ENCODE data around the gene CFAP210. TPM values are rescaled to one million over a fixed set of nuclear protein-coding genes. Genes with fewer than 3 reads are reported as not detected.
A peak's percentile ranks its signal among the peaks of the same experiment; 100 is the strongest.

CFAP210 gene
- total and polyA plus RNA-seq, 4 donors: 0.02 to 0.42 (median 0.21) TPM

DNA sequence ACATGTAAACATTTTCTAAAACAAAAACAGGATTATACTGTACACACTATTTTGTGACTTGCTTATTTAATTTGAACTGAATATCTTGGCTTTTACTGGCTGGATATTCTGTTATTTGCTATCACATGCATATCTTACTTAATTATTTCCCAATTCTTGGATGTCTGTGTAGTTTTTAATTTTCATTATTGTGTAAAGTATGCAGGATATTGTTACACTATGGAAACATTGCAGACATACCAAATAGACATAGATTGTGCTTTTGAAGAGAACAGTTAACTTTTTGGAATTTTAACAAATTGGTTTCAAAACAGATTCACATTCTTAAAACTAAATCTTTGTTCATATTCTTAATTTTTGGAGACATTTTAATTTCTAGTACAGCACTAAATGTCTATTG lies 2.2 kb upstream of the CFAP210 start:
- TF ChIP-seq RXRA (IDR thresholded peaks at IDR 0.05) (no peak), JUND (IDR thresholded peaks at IDR 0.05) (no peak), RAD21 (IDR thresholded peaks at IDR 0.05) (no peak), NR2F2 (IDR thresholded peaks at IDR 0.05) (no peak), YY1 (IDR thresholded peaks at IDR 0.05) (no peak), HNF4A (conservative IDR thresholded peaks at IDR 0.05) (no peak)
- TF ChIP-seq, protein P1, sequence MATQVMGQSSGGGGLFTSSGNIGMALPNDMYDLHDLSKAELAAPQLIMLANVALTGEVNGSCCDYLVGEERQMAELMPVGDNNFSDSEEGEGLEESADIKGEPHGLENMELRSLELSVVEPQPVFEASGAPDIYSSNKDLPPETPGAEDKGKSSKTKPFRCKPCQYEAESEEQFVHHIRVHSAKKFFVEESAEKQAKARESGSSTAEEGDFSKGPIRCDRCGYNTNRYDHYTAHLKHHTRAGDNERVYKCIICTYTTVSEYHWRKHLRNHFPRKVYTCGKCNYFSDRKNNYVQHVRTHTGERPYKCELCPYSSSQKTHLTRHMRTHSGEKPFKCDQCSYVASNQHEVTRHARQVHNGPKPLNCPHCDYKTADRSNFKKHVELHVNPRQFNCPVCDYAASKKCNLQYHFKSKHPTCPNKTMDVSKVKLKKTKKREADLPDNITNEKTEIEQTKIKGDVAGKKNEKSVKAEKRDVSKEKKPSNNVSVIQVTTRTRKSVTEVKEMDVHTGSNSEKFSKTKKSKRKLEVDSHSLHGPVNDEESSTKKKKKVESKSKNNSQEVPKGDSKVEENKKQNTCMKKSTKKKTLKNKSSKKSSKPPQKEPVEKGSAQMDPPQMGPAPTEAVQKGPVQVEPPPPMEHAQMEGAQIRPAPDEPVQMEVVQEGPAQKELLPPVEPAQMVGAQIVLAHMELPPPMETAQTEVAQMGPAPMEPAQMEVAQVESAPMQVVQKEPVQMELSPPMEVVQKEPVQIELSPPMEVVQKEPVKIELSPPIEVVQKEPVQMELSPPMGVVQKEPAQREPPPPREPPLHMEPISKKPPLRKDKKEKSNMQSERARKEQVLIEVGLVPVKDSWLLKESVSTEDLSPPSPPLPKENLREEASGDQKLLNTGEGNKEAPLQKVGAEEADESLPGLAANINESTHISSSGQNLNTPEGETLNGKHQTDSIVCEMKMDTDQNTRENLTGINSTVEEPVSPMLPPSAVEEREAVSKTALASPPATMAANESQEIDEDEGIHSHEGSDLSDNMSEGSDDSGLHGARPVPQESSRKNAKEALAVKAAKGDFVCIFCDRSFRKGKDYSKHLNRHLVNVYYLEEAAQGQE (IDR thresholded peaks at IDR 0.05): no peak
- TF ChIP-seq, protein P2, sequence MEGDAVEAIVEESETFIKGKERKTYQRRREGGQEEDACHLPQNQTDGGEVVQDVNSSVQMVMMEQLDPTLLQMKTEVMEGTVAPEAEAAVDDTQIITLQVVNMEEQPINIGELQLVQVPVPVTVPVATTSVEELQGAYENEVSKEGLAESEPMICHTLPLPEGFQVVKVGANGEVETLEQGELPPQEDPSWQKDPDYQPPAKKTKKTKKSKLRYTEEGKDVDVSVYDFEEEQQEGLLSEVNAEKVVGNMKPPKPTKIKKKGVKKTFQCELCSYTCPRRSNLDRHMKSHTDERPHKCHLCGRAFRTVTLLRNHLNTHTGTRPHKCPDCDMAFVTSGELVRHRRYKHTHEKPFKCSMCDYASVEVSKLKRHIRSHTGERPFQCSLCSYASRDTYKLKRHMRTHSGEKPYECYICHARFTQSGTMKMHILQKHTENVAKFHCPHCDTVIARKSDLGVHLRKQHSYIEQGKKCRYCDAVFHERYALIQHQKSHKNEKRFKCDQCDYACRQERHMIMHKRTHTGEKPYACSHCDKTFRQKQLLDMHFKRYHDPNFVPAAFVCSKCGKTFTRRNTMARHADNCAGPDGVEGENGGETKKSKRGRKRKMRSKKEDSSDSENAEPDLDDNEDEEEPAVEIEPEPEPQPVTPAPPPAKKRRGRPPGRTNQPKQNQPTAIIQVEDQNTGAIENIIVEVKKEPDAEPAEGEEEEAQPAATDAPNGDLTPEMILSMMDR (IDR thresholded peaks at IDR 0.05; ENCODE audit: low read depth, low read length, missing input control): no peak
- TF ChIP-seq, protein P3, sequence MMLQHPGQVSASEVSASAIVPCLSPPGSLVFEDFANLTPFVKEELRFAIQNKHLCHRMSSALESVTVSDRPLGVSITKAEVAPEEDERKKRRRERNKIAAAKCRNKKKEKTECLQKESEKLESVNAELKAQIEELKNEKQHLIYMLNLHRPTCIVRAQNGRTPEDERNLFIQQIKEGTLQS (IDR thresholded peaks at IDR 0.05): no peak
- TF ChIP-seq, protein P4, sequence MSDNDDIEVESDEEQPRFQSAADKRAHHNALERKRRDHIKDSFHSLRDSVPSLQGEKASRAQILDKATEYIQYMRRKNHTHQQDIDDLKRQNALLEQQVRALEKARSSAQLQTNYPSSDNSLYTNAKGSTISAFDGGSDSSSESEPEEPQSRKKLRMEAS (IDR thresholded peaks at IDR 0.05): no peak
- Histone ChIP-seq H3K27me3 (ENCODE audit: control insufficient read depth in 4 of 4, insufficient read depth in 4 of 4, low read length in 3 of 4) (no peaks in the 10 kb centered on the region), H3K9ac (ENCODE audit: low read depth in 1 of 2, low read length in 2 of 2) (no peak overlapping the region), H3K4me1 (ENCODE audit: control insufficient read depth in 4 of 4, insufficient read depth in 4 of 4, low read length in 3 of 4) (peaks cover 4 to 18% (median 13%) of the 10 kb centered on the region in 4 donors), H3K4me3 (ENCODE audit: low read depth in 1 of 3, low read length in 3 of 3) (no peak overlapping the region), H3K27ac (ENCODE audit: low read depth in 1 of 2, low read length in 2 of 2) (no peak overlapping the region), H3K36me3 (ENCODE audit: control insufficient read depth in 4 of 4, insufficient read depth in 3 of 4, low read depth in 1 of 4, low read length in 3 of 4) (peaks cover 0 to 1% (median 0%) of the 10 kb centered on the region in 4 donors), H3K9me3 (ENCODE audit: control insufficient read depth in 4 of 4, low read length in 3 of 4) (no peaks in the 10 kb centered on the region)
- no peak for DNase-seq (ENCODE audit: low spot score)

DNA sequence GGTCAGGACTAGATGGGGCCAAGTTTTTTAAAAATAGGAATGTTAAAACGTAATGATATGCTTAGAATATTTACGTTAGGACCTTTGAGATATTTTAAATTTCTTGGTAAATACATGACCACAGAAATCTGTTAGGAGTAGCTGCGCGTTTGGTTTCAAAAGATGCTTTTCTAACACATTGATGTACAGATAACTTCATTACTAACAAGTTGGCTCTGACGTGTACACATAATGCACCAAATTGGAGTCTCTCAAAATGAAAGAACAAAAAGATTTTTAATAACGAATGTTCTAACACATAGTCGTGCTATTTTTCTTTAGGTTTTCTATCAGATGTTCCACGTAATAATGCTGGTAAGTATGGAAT lies 672 bp upstream of the CFAP210 start:
- Histone ChIP-seq H3K36me3 (ENCODE audit: control insufficient read depth in 4 of 4, insufficient read depth in 3 of 4, low read depth in 1 of 4, low read length in 3 of 4) (peaks cover 0 to 1% (median 0%) of the 10 kb centered on the region in 4 donors), H3K9me3 (ENCODE audit: control insufficient read depth in 4 of 4, low read length in 3 of 4) (no peaks in the 10 kb centered on the region), H3K27ac (ENCODE audit: low read depth in 1 of 2, low read length in 2 of 2) (peak overlapping the region; percentile 83 to 90), H3K9ac (ENCODE audit: low read depth in 1 of 2, low read length in 2 of 2) (peak overlapping the region; percentile 51 to 52), H3K4me3 (ENCODE audit: low read depth in 1 of 3, low read length in 3 of 3) (peak overlapping the region; percentile 45 to 98 (median 87)), H3K4me1 (ENCODE audit: control insufficient read depth in 4 of 4, insufficient read depth in 4 of 4, low read length in 3 of 4) (peaks cover 4 to 18% (median 13%) of the 10 kb centered on the region in 4 donors), H3K27me3 (ENCODE audit: control insufficient read depth in 4 of 4, insufficient read depth in 4 of 4, low read length in 3 of 4) (no peaks in the 10 kb centered on the region)
- WGBS: 34% methylated on average over 8 of the region's 8 CpGs
- DNase-seq (ENCODE audit: low spot score): no peak
- TF ChIP-seq SP1 (IDR thresholded peaks at IDR 0.05) (no peak), GABPA (IDR thresholded peaks at IDR 0.05 in 1 of 2, conservative IDR thresholded peaks at IDR 0.05 in 1 of 2) (no peak), YY1 (IDR thresholded peaks at IDR 0.05) (no peak), JUND (IDR thresholded peaks at IDR 0.05) (no peak), NR2F2 (IDR thresholded peaks at IDR 0.05) (no peak), RXRA (IDR thresholded peaks at IDR 0.05) (no peak), EGR1 (IDR thresholded peaks at IDR 0.05; ENCODE audit: low read depth in 2 of 2) (no peak), HNF4A (conservative IDR thresholded peaks at IDR 0.05) (no peak), RAD21 (IDR thresholded peaks at IDR 0.05) (no peak), FOXA1 (IDR thresholded peaks at IDR 0.05) (no peak), TAF1 (conservative IDR thresholded peaks at IDR 0.05) (no peak), FOXA2 (IDR thresholded peaks at IDR 0.05) (no peak), HNF4G (IDR thresholded peaks at IDR 0.05) (no peak)
- TF ChIP-seq, protein P5, sequence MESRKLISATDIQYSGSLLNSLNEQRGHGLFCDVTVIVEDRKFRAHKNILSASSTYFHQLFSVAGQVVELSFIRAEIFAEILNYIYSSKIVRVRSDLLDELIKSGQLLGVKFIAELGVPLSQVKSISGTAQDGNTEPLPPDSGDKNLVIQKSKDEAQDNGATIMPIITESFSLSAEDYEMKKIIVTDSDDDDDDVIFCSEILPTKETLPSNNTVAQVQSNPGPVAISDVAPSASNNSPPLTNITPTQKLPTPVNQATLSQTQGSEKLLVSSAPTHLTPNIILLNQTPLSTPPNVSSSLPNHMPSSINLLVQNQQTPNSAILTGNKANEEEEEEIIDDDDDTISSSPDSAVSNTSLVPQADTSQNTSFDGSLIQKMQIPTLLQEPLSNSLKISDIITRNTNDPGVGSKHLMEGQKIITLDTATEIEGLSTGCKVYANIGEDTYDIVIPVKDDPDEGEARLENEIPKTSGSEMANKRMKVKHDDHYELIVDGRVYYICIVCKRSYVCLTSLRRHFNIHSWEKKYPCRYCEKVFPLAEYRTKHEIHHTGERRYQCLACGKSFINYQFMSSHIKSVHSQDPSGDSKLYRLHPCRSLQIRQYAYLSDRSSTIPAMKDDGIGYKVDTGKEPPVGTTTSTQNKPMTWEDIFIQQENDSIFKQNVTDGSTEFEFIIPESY (IDR thresholded peaks at IDR 0.05): no peak
- TF ChIP-seq, protein P1 (IDR thresholded peaks at IDR 0.05): no peak
- TF ChIP-seq, protein P2 (IDR thresholded peaks at IDR 0.05; ENCODE audit: low read depth, low read length, missing input control): no peak
- TF ChIP-seq, protein P4 (IDR thresholded peaks at IDR 0.05): no peak
